GM12878 (cell line): ENCODE measurements around the gene USP12. TPM values are rescaled to one million over a fixed set of nuclear protein-coding genes. Genes with fewer than 3 reads are reported as not detected.

Experiments
- ATF7 ChIP-seq: fragments of 450-650 bp; IDR thresholded peaks from 2 replicates; pipeline ENCODE4 v1.6.1; 2016; ENCODE audit warnings: low read depth, mild to moderate bottlenecking
- CBX5 ChIP-seq: sonication (generic); IDR thresholded peaks from 2 replicates; pipeline ENCODE4 v1.6.1; 2016; ENCODE audit warnings: low read depth, moderate library complexity, mild to moderate bottlenecking, inconsistent platforms
- CHD1 ChIP-seq: IDR thresholded peaks from 2 replicates; pipeline ENCODE4 v1.6.1; 2012; ENCODE audit warnings: low read depth, low read length, improper control_type of control experiment
- HDAC6 ChIP-seq: fragments of 200-600 bp; sonication (generic); IDR thresholded peaks from one replicate; pipeline ENCODE4 v1.8.0; 2017; ENCODE audit warnings: antibody characterized with exemption; ENCODE audit not compliant: unreplicated experiment
- NR2C1 ChIP-seq: fragments of 450-650 bp; IDR thresholded peaks from 2 replicates; pipeline ENCODE4 v1.6.1; 2017; ENCODE audit warnings: antibody characterized with exemption, mild to moderate bottlenecking, moderate library complexity
- RBBP5 ChIP-seq: fragments of 200-600 bp; sonication (generic); conservative IDR thresholded peaks from 2 replicates; pipeline ENCODE4 v1.6.1; 2016
- SMAD5 ChIP-seq: IDR thresholded peaks from 2 replicates; pipeline ENCODE4 v1.6.1; 2016; ENCODE audit warnings: antibody characterized with exemption, low read depth
- SREBF1 ChIP-seq: IDR thresholded peaks from 2 replicates; pipeline ENCODE4 v1.6.1; 2012; ENCODE audit warnings: mild to moderate bottlenecking, low read length
- SUZ12 ChIP-seq: fragments of 200-600 bp; sonication (generic); IDR thresholded peaks from one replicate; pipeline ENCODE4 v1.6.1; 2018; ENCODE audit warnings: antibody characterized with exemption, mild to moderate bottlenecking; ENCODE audit not compliant: unreplicated experiment
- TCF7 ChIP-seq: IDR thresholded peaks from 2 replicates; pipeline ENCODE4 v1.6.1; 2014; ENCODE audit warnings: antibody characterized with exemption, borderline replicate concordance
- WRNIP1 ChIP-seq: IDR thresholded peaks from 2 replicates; pipeline ENCODE4 v1.6.1; 2011; ENCODE audit warnings: low read depth, low read length, improper control_type of control experiment, borderline replicate concordance
- polyA plus RNA-seq, 11 experiments: library from polyadenylated mRNA; depleted of rRNA in 4 of 11; unstranded in 6 of 11; stranded (reverse) in 5 of 11; fragments of >200 nt; fragmentation: Nextera tagmentation in 4 of 11; fragmentation: Illumina TruSeq in 1 of 11; extraction: Ambion mirVana in 4 of 11; extraction: Trizol in 1 of 11; gene quantifications; 1 replicate in 1 of 11; 2 replicates in 10 of 11; pipeline versions ENCODE4 v1.2.1 to v1.2.3, GENCODE V29; 2011 to 2016; ENCODE audit warnings: inconsistent platforms in 2 of 11, missing spikeins in 2 of 11, low read depth in 1 of 11
- total RNA-seq, 4 experiments: library from RNA; depleted of rRNA in 3 of 4; stranded (reverse); fragments of >200 nt in 3 of 4; fragmentation: Illumina TruSeq in 1 of 4; extraction: Trizol in 1 of 4; gene quantifications; 2 replicates each; pipeline versions ENCODE4 v1.2.1 to v1.2.3, GENCODE V29; 2013 to 2021
- TF ChIP-seq, protein P1 (sequence below): IDR thresholded peaks from 2 replicates; pipeline ENCODE4 v1.6.1; 2012; ENCODE audit warnings: improper control_type of control experiment, low read depth, low read length; ENCODE audit not compliant: insufficient replicate concordance
- TF ChIP-seq, protein P2 (sequence below): fragments of 450-650 bp; formaldehyde crosslinking; IDR thresholded peaks from 2 replicates; pipeline ENCODE4 v1.4.0; 2022; ENCODE audit warnings: mild to moderate bottlenecking, moderate library complexity

The USP12 gene
- total and polyA plus RNA-seq, 10 of the 15 experiments (the other 5 are each of a cell fraction or from before 2014, with no cell fraction given), result 3.5 to 32.2 (median 24.6) TPM

- TF ChIP-seq, protein P1, sequence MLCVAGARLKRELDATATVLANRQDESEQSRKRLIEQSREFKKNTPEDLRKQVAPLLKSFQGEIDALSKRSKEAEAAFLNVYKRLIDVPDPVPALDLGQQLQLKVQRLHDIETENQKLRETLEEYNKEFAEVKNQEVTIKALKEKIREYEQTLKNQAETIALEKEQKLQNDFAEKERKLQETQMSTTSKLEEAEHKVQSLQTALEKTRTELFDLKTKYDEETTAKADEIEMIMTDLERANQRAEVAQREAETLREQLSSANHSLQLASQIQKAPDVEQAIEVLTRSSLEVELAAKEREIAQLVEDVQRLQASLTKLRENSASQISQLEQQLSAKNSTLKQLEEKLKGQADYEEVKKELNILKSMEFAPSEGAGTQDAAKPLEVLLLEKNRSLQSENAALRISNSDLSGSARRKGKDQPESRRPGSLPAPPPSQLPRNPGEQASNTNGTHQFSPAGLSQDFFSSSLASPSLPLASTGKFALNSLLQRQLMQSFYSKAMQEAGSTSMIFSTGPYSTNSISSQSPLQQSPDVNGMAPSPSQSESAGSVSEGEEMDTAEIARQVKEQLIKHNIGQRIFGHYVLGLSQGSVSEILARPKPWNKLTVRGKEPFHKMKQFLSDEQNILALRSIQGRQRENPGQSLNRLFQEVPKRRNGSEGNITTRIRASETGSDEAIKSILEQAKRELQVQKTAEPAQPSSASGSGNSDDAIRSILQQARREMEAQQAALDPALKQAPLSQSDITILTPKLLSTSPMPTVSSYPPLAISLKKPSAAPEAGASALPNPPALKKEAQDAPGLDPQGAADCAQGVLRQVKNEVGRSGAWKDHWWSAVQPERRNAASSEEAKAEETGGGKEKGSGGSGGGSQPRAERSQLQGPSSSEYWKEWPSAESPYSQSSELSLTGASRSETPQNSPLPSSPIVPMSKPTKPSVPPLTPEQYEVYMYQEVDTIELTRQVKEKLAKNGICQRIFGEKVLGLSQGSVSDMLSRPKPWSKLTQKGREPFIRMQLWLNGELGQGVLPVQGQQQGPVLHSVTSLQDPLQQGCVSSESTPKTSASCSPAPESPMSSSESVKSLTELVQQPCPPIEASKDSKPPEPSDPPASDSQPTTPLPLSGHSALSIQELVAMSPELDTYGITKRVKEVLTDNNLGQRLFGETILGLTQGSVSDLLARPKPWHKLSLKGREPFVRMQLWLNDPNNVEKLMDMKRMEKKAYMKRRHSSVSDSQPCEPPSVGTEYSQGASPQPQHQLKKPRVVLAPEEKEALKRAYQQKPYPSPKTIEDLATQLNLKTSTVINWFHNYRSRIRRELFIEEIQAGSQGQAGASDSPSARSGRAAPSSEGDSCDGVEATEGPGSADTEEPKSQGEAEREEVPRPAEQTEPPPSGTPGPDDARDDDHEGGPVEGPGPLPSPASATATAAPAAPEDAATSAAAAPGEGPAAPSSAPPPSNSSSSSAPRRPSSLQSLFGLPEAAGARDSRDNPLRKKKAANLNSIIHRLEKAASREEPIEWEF, result no peak
- no peak for TF ChIP-seq RBBP5
- TF ChIP-seq SREBF1, result no peak
- no peak for TF ChIP-seq TCF7
- TF ChIP-seq WRNIP1, result no peak
- TF ChIP-seq HDAC6, result no peak
- TF ChIP-seq NR2C1, result no peak
- TF ChIP-seq, protein P2, sequence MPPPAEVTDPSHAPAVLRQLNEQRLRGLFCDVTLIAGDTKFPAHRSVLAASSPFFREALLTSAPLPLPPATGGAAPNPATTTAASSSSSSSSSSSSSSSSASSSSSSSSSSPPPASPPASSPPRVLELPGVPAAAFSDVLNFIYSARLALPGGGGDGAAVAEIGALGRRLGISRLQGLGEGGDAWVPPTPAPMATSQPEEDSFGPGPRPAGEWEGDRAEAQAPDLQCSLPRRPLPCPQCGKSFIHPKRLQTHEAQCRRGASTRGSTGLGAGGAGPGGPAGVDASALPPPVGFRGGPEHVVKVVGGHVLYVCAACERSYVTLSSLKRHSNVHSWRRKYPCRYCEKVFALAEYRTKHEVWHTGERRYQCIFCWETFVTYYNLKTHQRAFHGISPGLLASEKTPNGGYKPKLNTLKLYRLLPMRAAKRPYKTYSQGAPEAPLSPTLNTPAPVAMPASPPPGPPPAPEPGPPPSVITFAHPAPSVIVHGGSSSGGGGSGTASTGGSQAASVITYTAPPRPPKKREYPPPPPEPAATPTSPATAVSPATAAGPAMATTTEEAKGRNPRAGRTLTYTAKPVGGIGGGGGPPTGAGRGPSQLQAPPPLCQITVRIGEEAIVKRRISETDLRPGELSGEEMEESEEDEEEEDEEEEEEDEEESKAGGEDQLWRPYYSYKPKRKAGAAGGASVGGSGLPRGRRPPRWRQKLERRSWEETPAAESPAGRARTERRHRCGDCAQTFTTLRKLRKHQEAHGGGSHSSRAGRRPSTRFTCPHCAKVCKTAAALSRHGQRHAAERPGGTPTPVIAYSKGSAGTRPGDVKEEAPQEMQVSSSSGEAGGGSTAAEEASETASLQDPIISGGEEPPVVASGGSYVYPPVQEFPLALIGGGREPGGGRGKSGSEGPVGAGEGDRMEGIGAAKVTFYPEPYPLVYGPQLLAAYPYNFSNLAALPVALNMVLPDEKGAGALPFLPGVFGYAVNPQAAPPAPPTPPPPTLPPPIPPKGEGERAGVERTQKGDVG (CRISPR knock-in tag), result no peak
- no peak for TF ChIP-seq CBX5
- no peak for TF ChIP-seq ATF7
- TF ChIP-seq CHD1, result no peak
- TF ChIP-seq SUZ12, result no peak
- no peak for TF ChIP-seq SMAD5
Observed at GRCh38 chr13:27182844-27183497, 11.4 kb upstream of the USP12 start (continued).
